ENCODE results near the gene PSMB3. TPM values are rescaled to one million over a fixed set of nuclear protein-coding genes. Genes with fewer than 3 reads are reported as not detected.

PSMB3 gene
- total RNA-seq, 1 experiment from 2014 or later: 441 TPM

GRCh38 chr17:38742411-38743308, 9.9 kb upstream of the PSMB3 start:
- Histone ChIP-seq H3K9me3 (ENCODE audit: low read length) (no peaks in the 10 kb centered on the region), H3F3A (ENCODE audit: low read length, unreplicated experiment) (no peaks in the 10 kb centered on the region), H3K27me3 (ENCODE audit: low read length) (no peaks in the 10 kb centered on the region), H3K9ac (ENCODE audit: low read length) (no peak overlapping the region), H3K9me2 (replicated peaks; ENCODE audit: low read length) (no peaks in the 10 kb centered on the region), H3K4me3 (ENCODE audit: low read length) (no peak overlapping the region), H3K36me3 (ENCODE audit: low read depth, low read length) (no peaks in the 10 kb centered on the region; the same call in 1 of the 2 replicates), H3K4me1 (ENCODE audit: insufficient read depth, low read length) (peaks cover 8% of the 10 kb centered on the region), H3K79me2 (ENCODE audit: low read length) (peaks cover 70% of the 10 kb centered on the region), H2AFZ (ENCODE audit: low read length) (no peak overlapping the region), H3K27ac (ENCODE audit: low read length) (no peak overlapping the region), H4K20me1 (ENCODE audit: low read length) (peaks cover 8% of the 10 kb centered on the region; the same call in 1 of the 2 replicates), H3K4me2 (ENCODE audit: low read length) (no peak overlapping the region)
- ATAC-seq: no peak
- no TSS peak for BruUV-seq (replicated peaks)
- POLR2A ChIA-PET (ENCODE audit: unreplicated experiment): no interaction called here
- DNase-seq: no peak
- CTCF ChIA-PET: no interaction called here
- intact Hi-C loops (cut with micrococcal nuclease): no loop called here
- TF ChIP-seq EZH2 (IDR thresholded peaks at IDR 0.05; ENCODE audit: low read length, unreplicated experiment) (no peak), CTCF (conservative IDR thresholded peaks at IDR 0.05; ENCODE audit: low read depth, low read length) (no peak), EZH2phosphoT487 (IDR thresholded peaks at IDR 0.05; ENCODE audit: borderline replicate concordance, low read length) (no peak)

GRCh38 chr17:38743556-38744171, 8.9 kb upstream of the PSMB3 start:
- H4K20me1 ChIP-seq (ENCODE audit: low read length): peaks cover 8% of the 10 kb centered on the region; the same call in 1 of the 2 replicates
- H3K4me3 ChIP-seq (ENCODE audit: low read length): no peak overlapping the region
- no peak overlapping the region for H3K4me2 ChIP-seq (ENCODE audit: low read length)
- no peak for ATAC-seq
- H3K79me2 ChIP-seq (ENCODE audit: low read length): peaks cover 77% of the 10 kb centered on the region
- no peaks in the 10 kb centered on the region for H3K27me3 ChIP-seq (ENCODE audit: low read length)
- H3K4me1 ChIP-seq (ENCODE audit: insufficient read depth, low read length): peaks cover 8% of the 10 kb centered on the region
- no peaks in the 10 kb centered on the region for H3F3A ChIP-seq (ENCODE audit: low read length, unreplicated experiment)
- ChIA-PET POLR2A (ENCODE audit: unreplicated experiment) (no interaction called here), CTCF (no interaction called here)
- no peaks in the 10 kb centered on the region for H3K9me2 ChIP-seq (replicated peaks; ENCODE audit: low read length)
- no peak overlapping the region for H2AFZ ChIP-seq (ENCODE audit: low read length)
- TF ChIP-seq CTCF (conservative IDR thresholded peaks at IDR 0.05; ENCODE audit: low read depth, low read length) (no peak), EZH2phosphoT487 (IDR thresholded peaks at IDR 0.05; ENCODE audit: borderline replicate concordance, low read length) (no peak), EZH2 (IDR thresholded peaks at IDR 0.05; ENCODE audit: low read length, unreplicated experiment) (no peak)
- no peak overlapping the region for H3K27ac ChIP-seq (ENCODE audit: low read length)
- BruUV-seq (replicated peaks): no TSS peak
- intact Hi-C loops (cut with micrococcal nuclease): no loop called here
- no peaks in the 10 kb centered on the region for H3K9me3 ChIP-seq (ENCODE audit: low read length)
- H3K9ac ChIP-seq (ENCODE audit: low read length): no peak overlapping the region
- H3K36me3 ChIP-seq (ENCODE audit: low read depth, low read length): no peaks in the 10 kb centered on the region; the same call in 1 of the 2 replicates
- DNase-seq: no peak

All from PC-3 (cell line).